Fibroblast of gingiva (primary cell): ENCODE measurements around the gene MGAT2.
"Not testable (repeated sequence)": the region's sequence is repeated elsewhere in the genome, so short reads cannot be mapped to it uniquely, and the experiment has no call there.

Experiments used
- DNase-seq: peaks from one replicate; pipeline ENCODE4 v3.0.0-alpha.2; 2011; ENCODE audit warnings: low read depth

The MGAT2 gene

GRCh38 chr14:49612671-49613070 lies 7.9 kb upstream of the MGAT2 start:
- no peak for DNase-seq

- no peak for DNase-seq
Measured at GRCh38 chr14:49614196-49614595, 6.4 kb upstream of the MGAT2 start.

- DNase-seq: peak; percentile 33
Measured at GRCh38 chr14:49615776-49616175, 4.8 kb upstream of the MGAT2 start.

- DNase-seq: no peak
Measured at GRCh38 chr14:49617852-49618519, 2.6 kb upstream of the MGAT2 start.

DNA sequence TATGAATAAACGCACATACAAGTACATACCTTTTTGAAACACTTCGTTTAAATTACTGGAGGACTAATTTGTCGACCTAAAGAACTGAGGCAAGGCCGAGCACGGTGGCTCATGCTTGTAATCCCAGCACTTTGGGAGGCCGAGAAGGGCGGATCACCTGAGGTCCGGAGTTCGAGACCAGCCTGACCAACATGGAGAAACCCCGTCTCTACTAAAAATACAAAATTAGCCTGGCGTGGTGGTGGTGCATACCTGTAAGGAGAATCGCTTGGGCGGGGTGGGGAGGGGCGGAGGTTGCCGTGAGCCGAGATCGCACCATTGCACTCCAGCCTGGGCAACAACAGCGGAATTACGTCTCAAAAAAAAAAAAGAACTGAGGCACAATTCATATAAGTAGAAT lies 1.3 kb upstream of the MGAT2 start:
- not testable (repeated sequence) for DNase-seq

DNA sequence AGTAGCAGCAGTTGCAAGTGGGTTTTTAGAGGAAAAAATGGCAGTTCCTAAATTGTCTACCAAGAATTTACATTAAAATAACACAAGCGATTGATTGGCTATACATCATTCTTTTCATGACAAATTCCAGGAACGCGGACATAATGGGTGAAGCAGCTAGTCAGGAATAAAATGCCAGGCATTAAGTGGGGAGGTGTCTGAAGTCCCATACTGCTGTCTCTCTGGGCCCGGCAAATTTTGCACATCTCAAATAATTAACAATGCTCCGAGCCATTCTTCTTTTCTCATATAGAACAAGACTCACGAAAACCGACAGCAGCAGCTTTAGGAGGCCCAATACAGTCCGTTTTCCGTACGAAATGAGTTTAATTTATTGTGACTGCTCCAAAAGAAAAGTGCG lies 869 bp upstream of the MGAT2 start:
- no peak for DNase-seq

DNA sequence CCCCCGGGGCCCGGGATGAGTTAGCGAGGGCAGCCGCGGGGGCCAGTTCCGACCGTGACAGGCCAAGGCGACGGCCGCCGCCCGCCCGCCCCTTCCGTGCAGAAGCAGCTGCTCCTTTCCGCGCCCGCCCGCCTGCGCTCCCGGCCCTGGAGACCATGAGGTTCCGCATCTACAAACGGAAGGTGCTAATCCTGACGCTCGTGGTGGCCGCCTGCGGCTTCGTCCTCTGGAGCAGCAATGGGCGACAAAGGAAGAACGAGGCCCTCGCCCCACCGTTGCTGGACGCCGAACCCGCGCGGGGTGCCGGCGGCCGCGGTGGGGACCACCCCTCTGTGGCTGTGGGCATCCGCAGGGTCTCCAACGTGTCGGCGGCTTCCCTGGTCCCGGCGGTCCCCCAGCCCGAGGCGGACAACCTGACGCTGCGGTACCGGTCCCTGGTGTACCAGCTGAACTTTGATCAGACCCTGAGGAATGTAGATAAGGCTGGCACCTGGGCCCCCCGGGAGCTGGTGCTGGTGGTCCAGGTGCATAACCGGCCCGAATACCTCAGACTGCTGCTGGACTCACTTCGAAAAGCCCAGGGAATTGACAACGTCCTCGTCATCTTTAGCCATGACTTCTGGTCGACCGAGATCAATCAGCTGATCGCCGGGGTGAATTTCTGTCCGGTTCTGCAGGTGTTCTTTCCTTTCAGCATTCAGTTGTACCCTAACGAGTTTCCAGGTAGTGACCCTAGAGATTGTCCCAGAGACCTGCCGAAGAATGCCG lies 699 bp downstream of the MGAT2 start:
- DNase-seq: peak; percentile 70

DNA sequence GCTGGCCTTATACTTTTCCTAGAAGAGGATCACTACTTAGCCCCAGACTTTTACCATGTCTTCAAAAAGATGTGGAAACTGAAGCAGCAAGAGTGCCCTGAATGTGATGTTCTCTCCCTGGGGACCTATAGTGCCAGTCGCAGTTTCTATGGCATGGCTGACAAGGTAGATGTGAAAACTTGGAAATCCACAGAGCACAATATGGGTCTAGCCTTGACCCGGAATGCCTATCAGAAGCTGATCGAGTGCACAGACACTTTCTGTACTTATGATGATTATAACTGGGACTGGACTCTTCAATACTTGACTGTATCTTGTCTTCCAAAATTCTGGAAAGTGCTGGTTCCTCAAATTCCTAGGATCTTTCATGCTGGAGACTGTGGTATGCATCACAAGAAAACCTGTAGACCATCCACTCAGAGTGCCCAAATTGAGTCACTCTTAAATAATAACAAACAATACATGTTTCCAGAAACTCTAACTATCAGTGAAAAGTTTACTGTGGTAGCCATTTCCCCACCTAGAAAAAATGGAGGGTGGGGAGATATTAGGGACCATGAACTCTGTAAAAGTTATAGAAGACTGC lies 1.5 kb downstream of the MGAT2 start:
- DNase-seq: no peak

DNA sequence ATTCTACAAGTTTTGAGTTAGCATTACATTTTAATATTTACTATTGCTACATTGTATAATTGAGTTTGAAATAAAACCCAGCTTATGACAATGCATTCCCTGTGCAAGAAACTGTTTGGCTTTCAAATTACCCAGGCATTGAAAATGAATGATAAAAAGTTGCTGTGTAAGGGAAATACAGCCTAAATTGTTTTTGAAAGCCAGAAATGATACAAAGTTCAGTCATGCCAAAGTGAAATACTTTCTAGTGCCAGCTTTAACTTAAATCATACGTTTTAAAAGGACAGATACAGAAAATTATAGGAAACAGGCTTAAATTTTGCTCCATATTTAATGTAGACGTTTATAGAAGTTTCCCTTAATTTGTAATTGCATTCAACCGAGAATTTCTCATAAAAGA lies 2.8 kb downstream of the MGAT2 start:
- peak; percentile 17 for DNase-seq

- no peak for DNase-seq
Measured at GRCh38 chr14:49623941-49624839, 3.6 kb downstream of the MGAT2 start.

DNA sequence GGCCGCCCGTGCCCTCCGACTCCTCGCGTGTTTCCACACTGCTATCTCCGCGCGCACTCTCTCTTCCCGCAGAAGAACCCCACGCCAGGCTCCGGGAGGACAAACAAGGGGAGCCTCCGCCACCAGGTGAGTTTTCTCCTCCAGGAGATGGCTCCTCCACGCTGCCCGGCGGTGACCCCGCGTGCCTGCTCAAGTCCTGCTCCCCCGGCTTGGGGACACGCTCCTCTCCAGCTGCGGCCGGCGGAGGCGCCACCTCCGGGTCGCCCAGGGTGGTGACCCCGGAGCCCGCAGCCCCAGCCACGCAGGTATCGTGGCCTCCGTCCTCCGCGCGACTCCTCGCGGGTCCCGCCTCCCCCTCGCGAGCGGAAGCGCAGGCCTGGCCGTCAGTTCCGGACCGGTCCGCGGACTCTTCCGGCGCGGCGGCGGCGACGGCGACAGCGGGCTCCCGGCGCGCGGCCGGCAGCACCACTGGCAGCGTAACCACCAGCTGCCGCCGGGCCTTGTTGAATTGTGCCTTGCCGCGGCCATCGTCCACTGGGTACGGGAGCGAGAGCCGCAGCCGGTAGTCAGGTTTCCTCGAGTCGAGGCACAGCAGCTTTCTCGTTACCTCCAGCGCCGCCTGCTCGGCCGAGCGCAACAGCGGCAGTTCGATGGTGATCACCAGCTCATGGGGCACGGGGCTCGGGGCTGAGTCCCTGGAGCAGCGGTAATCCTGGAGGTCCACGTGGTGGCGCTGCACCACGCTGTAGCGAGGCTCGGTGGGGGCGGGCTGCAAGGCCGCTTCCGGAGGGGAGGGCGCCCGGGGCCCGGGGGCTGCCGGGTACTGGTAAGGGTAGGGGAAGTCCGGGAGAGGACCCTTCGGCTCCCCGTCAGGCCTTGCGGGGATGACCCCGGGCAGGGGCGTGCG lies 13.3 kb downstream of the MGAT2 start:
- peak; percentile 94 for DNase-seq

GRCh38 chr14:49634547-49635334 lies 14.1 kb downstream of the MGAT2 start, which contains the start of gene DNAAF2:
Gene DNAAF2 (minus strand): TSS chr14:49635244. CDS start chr14:49635149, 95 bp downstream.
- DNase-seq: peak; percentile 74

DNA sequence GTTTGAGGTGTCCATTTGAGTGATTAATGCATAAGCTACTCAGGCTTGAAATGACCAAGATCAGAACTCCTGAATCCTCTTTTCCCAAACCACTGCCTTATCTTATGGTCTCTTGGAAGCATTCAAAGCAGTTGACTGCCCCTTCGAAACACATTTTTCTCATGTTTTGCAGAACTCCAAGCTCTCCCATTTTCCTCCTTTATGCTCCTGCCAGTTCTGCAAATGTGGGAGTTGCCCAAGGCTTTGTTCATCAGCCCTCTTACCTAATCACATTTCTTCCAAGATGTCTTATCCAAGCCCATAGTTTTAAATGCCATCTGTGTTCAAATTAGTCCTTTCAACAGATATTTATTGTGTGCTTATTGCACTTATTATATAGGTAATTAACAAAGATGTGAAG lies 16.3 kb downstream of the MGAT2 start:
- no peak for DNase-seq

DNA sequence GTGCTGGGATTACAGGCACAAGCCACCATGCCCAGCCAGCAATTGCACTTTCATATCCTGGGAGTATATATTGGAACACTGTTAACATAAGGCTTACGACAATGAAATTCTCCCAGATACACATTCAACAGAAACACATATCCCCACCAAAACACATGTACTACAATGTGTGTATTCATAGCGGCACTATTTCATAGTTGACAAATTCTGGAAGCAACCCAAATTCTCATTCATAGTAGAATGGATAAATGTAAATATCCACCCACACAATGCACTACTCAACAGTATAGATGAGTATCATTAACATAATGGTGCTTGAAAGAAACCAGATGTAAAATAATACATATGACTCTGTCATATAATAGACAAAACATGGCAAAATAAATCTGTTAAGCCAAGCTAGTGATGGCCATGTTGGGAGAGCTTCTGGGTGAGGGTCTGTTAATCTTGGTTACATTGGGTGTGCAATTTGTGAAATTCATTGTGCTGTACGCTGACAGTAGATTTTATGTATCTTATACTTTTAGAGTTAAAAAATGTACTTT lies 17.0 kb downstream of the MGAT2 start:
- no peak for DNase-seq

DNA sequence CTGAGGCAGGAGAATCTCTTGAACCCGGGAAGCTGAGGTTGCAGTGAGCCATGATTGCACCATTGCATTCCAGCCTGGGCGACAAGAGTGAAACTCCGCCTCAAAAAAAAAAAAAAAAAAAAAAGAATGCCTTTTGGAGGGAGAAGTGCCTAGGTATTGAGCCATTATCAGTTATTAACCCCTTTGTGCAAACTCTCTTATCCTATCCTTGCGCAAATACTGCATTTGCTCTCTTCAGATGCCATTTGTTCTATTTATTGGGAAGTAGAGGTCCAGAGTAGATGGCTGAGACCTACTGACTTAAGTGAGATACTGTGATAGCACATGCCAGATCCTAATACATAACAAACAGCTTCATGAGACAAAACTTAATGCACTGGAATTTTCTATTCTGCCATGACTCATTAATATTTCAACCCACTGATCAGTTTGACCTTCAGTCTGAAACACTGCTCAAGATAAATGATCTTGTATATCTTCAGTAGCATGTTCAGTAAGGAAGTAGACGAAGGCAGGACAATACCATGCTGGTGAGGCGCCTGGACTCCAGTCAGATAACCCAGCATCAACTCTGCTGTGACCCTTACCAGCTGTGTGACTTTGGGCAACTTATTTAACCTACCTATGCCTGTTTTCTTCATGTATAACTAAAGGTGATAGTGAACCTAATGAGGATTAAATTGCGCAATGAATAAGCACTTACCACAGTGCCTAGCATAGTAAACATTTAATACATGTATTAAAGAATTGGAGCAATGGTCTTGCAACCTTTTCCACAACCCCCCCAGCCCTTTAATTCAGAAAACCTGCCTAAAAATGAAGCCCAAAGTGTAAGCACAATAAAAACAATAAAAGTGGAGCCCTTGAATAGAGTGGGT lies 20.2 kb downstream of the MGAT2 start:
- DNase-seq: no peak

DNA sequence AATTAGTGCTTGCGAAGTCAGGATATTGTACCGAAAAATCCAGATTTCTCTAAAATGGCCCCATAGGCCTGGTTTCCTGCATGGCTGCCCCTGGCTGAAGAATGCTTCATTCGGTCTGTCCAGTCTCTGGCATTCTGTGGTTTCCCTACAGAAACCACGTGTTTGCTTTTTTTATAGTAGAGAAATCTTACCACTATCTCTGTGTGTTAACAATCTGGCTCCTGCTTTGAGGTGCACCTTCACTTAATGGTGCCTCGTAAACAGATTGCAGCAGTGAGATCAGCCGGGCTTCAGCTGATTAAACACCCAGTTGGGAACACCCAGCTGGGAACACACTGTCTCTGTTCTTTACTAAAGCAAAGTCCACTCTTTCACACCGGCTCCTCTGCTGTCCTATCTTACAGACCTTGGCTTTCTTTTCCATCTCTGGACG lies 21.1 kb downstream of the MGAT2 start:
- DNase-seq: no peak

DNA sequence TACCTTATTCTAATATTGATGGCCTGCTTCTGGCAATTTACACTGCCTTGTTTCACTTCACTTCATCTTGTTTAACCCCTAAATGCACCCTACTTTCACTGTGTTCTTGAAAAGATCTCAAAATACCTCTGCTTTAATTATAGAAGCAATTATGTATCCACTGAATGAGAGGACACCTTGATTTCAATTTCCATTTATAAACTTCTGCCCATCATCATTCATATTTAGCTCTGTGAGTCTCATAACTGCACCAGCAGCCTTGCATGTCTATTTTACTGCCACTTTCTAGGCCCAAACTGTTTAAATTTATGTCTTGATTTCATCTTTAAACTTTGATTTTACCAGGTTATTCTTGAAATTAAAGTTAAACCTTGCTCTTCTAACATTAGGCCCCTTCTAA lies 21.6 kb downstream of the MGAT2 start:
- DNase-seq: no peak

- DNase-seq: no peak
Measured at GRCh38 chr14:49653508-49653907, 32.9 kb downstream of the MGAT2 start.

DNA sequence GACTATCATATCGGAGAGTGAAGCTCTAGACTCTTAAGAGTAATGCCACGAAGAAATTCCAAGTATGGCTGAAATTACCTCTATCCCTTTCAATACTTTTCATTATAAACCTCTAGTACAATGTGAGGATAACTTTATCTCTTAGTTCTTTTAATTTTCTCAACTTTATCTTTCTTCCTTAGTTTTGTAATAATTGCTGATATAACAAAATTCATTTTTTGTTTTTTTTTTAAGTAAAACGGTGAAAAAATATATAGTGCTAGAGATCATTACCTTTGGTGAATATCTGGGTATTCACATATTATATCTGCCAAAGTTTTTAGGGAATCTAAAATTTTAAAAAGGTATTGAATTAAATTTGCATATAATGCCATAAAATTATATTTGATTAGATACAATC lies 33.9 kb downstream of the MGAT2 start:
- no peak for DNase-seq
